ENCODE measurements around the gene LDLRAP1. TPM values are rescaled to one million over a fixed set of nuclear protein-coding genes. Genes with fewer than 3 reads are reported as not detected.
A peak's percentile ranks its signal among the peaks of the same experiment; 100 is the strongest.

LDLRAP1 gene
- total and polyA plus RNA-seq, 9 of the 15 experiments (the other 6 are each of a cell fraction or from before 2014, with no cell fraction given) = 0.56 to 29.6 (median 16.2) TPM

DNA sequence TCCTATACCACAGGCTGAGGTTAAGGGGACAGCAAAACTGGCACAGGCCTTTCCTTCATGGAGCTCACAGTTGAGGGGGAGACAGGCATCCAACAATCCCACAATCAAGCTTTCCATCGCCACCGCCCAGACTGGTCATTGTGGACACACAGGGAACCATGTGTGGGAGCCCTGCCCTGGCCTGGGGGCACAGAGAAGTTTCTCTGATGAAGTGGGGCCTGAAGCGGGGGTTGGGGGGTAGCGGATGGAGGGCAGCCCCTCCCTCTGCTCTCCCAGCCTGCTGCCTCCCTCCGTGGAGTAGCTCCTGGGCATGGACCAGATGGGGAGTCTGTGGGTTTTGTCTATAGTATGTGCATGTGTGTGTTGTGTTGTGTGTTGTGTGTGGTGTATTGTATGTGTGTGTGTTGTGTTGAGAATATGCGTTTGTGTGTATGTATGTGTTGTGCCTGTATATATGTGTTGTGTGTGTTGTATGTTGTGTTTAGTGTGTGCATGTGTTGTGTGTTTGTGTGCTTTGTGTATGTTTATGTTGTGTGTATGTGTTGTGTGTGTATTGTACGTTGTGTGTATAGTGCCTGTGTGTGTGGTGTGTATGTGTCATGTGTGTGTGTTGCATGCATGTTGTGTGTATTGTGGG is 14.4 kb upstream of the LDLRAP1 start (continued):
- TF ChIP-seq, protein P1, sequence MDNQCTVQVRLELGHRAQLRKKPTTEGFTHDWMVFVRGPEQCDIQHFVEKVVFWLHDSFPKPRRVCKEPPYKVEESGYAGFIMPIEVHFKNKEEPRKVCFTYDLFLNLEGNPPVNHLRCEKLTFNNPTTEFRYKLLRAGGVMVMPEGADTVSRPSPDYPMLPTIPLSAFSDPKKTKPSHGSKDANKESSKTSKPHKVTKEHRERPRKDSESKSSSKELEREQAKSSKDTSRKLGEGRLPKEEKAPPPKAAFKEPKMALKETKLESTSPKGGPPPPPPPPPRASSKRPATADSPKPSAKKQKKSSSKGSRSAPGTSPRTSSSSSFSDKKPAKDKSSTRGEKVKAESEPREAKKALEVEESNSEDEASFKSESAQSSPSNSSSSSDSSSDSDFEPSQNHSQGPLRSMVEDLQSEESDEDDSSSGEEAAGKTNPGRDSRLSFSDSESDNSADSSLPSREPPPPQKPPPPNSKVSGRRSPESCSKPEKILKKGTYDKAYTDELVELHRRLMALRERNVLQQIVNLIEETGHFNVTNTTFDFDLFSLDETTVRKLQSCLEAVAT (IDR thresholded peaks at IDR 0.05) = peak; percentile 73 to 74; a peak in 3 of 4 replicates
- TF ChIP-seq, protein P2, sequence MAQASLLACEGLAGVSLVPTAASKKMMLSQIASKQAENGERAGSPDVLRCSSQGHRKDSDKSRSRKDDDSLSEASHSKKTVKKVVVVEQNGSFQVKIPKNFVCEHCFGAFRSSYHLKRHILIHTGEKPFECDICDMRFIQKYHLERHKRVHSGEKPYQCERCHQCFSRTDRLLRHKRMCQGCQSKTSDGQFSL (CRISPR knock-in tag; IDR thresholded peaks at IDR 0.05) = 0 out of 2 replicates have a peak, but pooled peaks have one; percentile 47
- TF ChIP-seq, protein P2 (tag; IDR thresholded peaks at IDR 0.05) = no peak
- TF ChIP-seq, protein P3, sequence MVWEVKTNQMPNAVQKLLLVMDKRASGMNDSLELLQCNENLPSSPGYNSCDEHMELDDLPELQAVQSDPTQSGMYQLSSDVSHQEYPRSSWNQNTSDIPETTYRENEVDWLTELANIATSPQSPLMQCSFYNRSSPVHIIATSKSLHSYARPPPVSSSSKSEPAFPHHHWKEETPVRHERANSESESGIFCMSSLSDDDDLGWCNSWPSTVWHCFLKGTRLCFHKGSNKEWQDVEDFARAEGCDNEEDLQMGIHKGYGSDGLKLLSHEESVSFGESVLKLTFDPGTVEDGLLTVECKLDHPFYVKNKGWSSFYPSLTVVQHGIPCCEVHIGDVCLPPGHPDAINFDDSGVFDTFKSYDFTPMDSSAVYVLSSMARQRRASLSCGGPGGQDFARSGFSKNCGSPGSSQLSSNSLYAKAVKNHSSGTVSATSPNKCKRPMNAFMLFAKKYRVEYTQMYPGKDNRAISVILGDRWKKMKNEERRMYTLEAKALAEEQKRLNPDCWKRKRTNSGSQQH (CRISPR knock-in tag; IDR thresholded peaks at IDR 0.05) = peak; percentile 50; the same call in 1 of the 2 replicates
- TF ChIP-seq NCOA4 (IDR thresholded peaks at IDR 0.05; ENCODE audit: partially characterized antibody) (peak; percentile 63), HLTF (IDR thresholded peaks at IDR 0.05) (0 out of 2 replicates have a peak, but pooled peaks have one; percentile 51), ZSCAN32 (CRISPR knock-in tag; IDR thresholded peaks at IDR 0.05) (no peak), ZNF124 (CRISPR knock-in tag; IDR thresholded peaks at IDR 0.05) (no peak), ZNF133 (CRISPR knock-in tag; IDR thresholded peaks at IDR 0.05) (no peak), ADNP (tag; IDR thresholded peaks at IDR 0.05) (peak; percentile 68), ZNF197 (CRISPR knock-in tag; IDR thresholded peaks at IDR 0.05; ENCODE audit: low read depth) (no peak), ARID2 (IDR thresholded peaks at IDR 0.05) (peak; percentile 33; the same call in 1 of the 2 replicates), MTA1 (IDR thresholded peaks at IDR 0.05; ENCODE audit: borderline replicate concordance) (no peak), ZFP1 (CRISPR knock-in tag; IDR thresholded peaks at IDR 0.05) (no peak), HDAC1 (IDR thresholded peaks at IDR 0.05) (peak in 1 of 2 experiments; percentile 78; a peak in 2 of 4 replicates), LEF1 (IDR thresholded peaks at IDR 0.05) (no peak), PHF21A (IDR thresholded peaks at IDR 0.05; ENCODE audit: borderline replicate concordance, low read depth) (no peak), CBFB (CRISPR knock-in tag; IDR thresholded peaks at IDR 0.05) (no peak; the same call in 1 of the 2 replicates), PURB (CRISPR knock-in tag; IDR thresholded peaks at IDR 0.05; ENCODE audit: low read depth) (no peak)
- TF ChIP-seq, protein P4, sequence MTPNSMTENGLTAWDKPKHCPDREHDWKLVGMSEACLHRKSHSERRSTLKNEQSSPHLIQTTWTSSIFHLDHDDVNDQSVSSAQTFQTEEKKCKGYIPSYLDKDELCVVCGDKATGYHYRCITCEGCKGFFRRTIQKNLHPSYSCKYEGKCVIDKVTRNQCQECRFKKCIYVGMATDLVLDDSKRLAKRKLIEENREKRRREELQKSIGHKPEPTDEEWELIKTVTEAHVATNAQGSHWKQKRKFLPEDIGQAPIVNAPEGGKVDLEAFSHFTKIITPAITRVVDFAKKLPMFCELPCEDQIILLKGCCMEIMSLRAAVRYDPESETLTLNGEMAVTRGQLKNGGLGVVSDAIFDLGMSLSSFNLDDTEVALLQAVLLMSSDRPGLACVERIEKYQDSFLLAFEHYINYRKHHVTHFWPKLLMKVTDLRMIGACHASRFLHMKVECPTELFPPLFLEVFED (CRISPR knock-in tag; conservative IDR thresholded peaks at IDR 0.05) = peak; percentile 59; the same call in 1 of the 2 replicates
- TF ChIP-seq, protein P5, sequence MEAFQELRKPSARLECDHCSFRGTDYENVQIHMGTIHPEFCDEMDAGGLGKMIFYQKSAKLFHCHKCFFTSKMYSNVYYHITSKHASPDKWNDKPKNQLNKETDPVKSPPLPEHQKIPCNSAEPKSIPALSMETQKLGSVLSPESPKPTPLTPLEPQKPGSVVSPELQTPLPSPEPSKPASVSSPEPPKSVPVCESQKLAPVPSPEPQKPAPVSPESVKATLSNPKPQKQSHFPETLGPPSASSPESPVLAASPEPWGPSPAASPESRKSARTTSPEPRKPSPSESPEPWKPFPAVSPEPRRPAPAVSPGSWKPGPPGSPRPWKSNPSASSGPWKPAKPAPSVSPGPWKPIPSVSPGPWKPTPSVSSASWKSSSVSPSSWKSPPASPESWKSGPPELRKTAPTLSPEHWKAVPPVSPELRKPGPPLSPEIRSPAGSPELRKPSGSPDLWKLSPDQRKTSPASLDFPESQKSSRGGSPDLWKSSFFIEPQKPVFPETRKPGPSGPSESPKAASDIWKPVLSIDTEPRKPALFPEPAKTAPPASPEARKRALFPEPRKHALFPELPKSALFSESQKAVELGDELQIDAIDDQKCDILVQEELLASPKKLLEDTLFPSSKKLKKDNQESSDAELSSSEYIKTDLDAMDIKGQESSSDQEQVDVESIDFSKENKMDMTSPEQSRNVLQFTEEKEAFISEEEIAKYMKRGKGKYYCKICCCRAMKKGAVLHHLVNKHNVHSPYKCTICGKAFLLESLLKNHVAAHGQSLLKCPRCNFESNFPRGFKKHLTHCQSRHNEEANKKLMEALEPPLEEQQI (IDR thresholded peaks at IDR 0.05) = no peak
- TF ChIP-seq, protein P6, sequence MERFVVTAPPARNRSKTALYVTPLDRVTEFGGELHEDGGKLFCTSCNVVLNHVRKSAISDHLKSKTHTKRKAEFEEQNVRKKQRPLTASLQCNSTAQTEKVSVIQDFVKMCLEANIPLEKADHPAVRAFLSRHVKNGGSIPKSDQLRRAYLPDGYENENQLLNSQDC (CRISPR knock-in tag; IDR thresholded peaks at IDR 0.05) = no peak

All from K562 (cell line).